ENCODE data around the gene SLC27A1. TPM values are rescaled to one million over a fixed set of nuclear protein-coding genes. Genes with fewer than 3 reads are reported as not detected.
"Not testable (repeated sequence)": the region's sequence is repeated elsewhere in the genome, so short reads cannot be mapped to it uniquely, and the experiment has no call there.

The SLC27A1 gene
- polyA plus RNA-seq, 4 donors, result 10.7 to 24.7 (median 19.1) TPM

DNA sequence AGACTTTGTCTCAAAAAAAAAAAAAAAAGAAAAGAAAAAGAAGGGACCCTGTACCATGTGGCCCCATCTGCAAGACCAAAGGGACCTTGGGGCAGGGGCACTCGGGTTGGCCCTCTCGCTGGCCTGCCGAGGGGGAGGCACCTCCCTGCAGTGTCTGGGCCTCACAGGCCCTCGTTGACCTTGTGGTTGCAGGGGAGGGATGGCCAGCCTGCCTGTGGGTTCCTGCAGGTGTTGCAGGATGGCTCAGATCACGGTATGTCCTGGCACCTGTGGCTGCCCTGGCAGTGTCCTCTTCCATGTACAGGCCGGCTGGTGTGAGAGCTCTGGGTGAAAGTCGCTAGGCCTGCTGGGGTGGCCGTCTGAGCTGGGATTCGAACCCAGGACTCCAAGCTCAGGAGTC lies 36.4 kb downstream of the SLC27A1 start:
- DNase-seq (ENCODE audit: low read depth in 4 of 4, low spot score in 2 of 4), result no peak

DNA sequence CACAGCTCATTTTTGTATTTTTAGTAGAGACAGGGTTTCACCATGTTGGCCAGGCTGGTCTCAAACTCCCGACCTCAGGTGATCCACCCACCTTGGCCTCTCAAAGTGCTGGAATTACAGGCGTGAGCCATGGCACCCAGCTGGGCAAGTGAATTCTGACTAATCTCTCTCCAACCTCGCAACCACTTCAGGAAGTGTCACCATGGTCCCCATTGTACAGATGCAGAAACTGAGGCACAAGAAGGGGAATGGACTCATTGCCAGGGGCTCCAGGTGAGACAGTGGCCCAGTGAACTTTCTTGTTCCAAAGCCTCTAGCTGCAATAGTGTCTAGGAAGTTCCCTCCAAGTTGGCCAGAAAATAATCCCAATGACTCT lies 38.2 kb downstream of the SLC27A1 start:
- DNase-seq (ENCODE audit: low read depth in 4 of 4, low spot score in 2 of 4), result not testable (repeated sequence)

GRCh38 chr19:17510220-17510993 lies 40.1 kb downstream of the SLC27A1 start:
- no peak for DNase-seq (ENCODE audit: low read depth in 4 of 4, low spot score in 2 of 4)

DNA sequence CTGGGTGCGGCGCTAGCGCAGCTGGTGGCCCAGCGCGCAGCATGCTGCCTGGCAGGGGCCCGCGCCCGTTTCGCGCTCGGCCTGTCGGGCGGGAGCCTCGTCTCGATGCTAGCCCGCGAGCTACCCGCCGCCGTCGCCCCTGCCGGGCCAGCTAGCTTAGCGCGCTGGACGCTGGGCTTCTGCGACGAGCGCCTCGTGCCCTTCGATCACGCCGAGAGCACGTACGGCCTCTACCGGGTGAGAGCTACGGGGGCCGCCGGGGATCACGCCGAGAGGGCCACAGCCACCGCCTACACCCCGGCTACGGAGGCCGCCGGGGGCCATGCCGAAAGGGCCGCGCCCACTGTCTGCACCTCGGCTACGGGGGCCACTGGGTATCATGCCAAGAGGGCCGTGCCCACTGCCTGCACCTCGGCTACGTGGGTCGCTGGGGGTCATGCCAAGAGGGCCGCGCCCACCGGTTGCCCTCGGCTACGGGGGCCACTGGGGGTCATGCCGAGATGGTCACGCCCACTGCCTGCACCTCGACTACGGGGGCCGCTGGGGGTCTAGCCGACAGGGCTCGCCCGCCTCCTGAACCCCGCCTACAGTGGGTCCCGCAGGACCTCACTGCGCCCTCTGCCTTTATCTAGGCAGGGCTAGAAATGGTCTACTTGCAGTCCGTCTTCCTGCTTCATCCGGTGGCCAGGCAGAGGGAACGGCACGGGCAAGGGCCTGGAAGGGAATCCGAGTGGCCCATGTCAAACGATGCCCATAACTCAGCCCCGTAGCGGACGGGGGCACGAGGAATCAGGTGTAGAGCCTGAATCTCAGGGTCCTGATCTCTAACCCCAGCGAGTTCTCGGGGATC lies 41.6 kb downstream of the SLC27A1 start:
- peak; percentile 56 to 76 (median 72) for DNase-seq (ENCODE audit: low read depth in 4 of 4, low spot score in 2 of 4)

DNA sequence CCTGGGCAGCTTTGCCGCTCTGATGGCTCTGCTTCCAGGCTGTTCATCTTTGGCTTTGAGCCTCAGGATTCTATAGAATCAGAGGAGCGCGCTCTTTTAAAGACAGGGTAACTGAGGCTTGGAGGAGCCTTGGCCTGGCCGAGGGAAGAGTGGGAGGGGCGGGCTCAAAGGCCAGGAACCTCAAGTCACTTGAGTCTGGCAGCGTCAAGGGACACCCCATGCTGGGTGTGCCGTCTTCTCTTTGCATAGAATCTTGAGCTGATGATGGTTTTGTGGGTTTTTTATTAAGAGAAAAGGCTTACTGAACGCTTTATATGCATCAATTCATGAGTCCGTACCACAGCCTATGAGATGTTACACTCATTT lies 42.2 kb downstream of the SLC27A1 start:
- no peak for DNase-seq (ENCODE audit: low read depth in 4 of 4, low spot score in 2 of 4)

- no peak for DNase-seq (ENCODE audit: low read depth in 4 of 4, low spot score in 2 of 4)
Measured at GRCh38 chr19:17515408-17516149, 45.3 kb downstream of the SLC27A1 start.

GRCh38 chr19:17517898-17518297 lies 47.6 kb downstream of the SLC27A1 start:
- DNase-seq (ENCODE audit: low read depth in 4 of 4, low spot score in 2 of 4), result no peak

DNA sequence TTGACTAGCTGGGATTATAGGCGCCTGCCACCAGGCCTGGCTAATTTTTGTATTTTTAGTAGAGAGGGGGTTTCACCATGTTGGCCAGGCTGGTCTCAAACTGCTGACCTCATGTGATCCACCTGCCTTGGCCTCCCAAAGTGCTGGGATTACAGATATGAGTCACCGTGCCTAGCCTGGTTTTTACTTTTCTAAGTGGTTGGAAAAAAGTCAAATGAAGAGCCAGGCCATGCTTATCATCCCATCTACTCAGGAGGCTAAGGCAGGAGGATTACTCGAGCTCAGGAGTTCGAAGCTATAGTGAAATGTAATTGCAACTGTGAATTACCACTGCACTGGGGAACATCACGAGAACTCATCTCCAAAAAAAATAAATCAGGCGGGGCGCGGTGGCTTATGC lies 48.3 kb downstream of the SLC27A1 start:
- DNase-seq (ENCODE audit: low read depth in 4 of 4, low spot score in 2 of 4), result not testable (repeated sequence)

DNA sequence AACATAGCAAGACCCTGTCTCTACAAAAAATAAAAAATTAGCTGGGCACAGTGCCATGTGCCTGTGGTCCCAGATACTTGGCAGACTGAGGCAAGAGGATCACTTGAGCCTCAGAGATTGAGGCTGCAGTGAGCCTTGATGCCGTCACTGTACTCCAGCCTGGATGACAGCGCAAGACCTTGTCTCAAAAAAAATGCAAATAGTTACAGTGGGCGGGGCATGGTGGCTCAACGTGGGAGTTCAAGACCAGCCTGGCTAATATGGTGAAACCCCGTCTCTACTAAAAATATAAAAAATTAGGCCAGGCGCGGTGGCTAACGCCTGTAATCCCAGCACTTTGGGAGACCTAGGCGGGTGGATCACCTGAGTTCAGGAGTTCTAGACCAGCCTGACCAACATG lies 49.6 kb downstream of the SLC27A1 start:
- no peak for DNase-seq (ENCODE audit: low read depth in 4 of 4, low spot score in 2 of 4)

- no peak for DNase-seq (ENCODE audit: low read depth in 4 of 4, low spot score in 2 of 4)
Measured at GRCh38 chr19:17520865-17521264, 50.5 kb downstream of the SLC27A1 start.

DNA sequence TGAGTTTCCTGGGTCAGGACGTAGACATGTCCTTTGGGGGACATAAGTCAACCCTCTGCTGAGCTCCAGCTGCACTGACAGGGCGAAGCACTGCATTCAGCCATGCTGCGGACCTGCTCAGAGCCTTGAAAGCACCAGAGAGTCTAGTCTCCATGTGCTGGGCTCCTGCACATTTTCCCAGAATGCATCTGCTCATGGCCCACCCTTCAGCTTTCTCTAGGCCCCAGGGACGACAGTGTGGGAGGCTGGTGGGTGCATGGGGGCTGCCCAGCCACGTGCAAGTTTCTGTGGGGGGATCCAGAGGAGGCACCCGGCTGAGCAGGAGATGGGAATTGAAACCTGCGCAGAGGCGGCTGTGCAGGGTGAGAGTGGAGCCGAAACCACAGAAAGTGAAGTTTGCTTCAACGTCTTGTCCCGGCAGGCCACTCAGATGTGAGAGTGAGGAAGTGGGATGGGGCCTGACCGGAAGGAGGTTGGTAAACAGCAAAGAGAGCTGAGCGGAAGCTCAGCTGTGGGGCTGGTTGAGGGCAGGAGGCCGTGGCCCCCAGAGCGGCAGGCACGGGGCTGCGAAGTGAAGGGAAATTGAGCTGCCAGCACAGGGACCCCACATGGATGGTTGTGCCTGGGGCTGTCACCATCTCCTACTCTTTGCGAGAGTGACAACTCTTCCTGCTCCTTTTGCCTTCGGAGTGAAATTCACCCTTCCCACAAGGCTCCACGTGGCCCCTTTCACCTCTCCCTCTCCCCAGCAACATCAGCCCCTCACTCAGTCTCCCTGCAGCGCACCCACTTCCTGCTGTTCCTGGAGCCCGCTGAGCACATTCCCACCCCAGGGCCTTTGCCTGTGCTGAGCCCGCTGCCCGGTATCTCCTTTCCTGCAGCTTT lies 52.9 kb downstream of the SLC27A1 start:
- DNase-seq (ENCODE audit: low read depth in 4 of 4, low spot score in 2 of 4), result no peak

DNA sequence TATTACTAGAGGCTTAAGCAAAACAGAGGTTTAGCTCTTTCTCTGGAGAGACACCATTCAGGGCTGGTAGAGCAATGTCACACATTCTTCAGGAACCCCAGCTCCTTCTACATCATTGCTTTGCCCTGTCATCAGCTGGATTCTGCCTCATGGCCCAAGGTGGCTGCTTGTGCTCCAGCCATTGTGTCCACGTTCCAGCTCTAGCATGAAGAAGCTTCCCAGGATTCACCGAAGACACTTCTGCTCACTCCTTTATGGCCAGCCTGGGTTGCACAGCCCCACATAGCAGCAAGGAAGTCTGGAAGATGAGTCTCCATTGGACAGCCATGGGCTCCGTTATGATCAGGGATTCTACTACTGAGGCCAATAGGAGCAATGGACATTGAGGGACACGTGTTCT lies 54.3 kb downstream of the SLC27A1 start:
- DNase-seq (ENCODE audit: low read depth in 4 of 4, low spot score in 2 of 4), result no peak

DNA sequence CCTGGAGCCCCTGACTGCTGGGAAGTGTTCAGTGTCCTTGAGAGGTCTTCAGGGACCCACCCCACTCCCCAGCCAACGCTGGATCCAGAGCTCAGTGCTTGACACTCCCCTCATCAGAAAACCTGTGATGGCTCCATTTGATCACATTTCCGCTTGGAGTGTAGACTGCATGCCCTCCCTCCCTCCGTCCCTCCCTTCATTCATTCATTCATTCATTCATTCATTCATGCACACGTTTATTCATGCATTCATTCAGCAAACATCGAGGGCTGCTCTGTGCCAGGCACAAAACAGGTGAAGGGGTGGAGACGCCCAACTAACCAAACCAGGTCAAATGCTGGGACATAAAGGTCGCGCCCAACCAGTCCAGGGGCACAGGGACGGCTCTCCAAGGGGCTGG lies 54.8 kb downstream of the SLC27A1 start:
- no peak for DNase-seq (ENCODE audit: low read depth in 4 of 4, low spot score in 2 of 4)

GRCh38 chr19:17526922-17527321 lies 56.6 kb downstream of the SLC27A1 start:
- no peak for DNase-seq (ENCODE audit: low read depth in 4 of 4, low spot score in 2 of 4)

- no peak for DNase-seq (ENCODE audit: low read depth in 4 of 4, low spot score in 2 of 4)
Measured at GRCh38 chr19:17527326-17527725, 57.0 kb downstream of the SLC27A1 start.

GRCh38 chr19:17528610-17529009 lies 58.3 kb downstream of the SLC27A1 start:
- no peak for DNase-seq (ENCODE audit: low read depth in 4 of 4, low spot score in 2 of 4)

- DNase-seq (ENCODE audit: low read depth in 4 of 4, low spot score in 2 of 4), result no peak
Measured at GRCh38 chr19:17529239-17530158, 59.2 kb downstream of the SLC27A1 start.

GRCh38 chr19:17530586-17530985 lies 60.3 kb downstream of the SLC27A1 start:
- no peak for DNase-seq (ENCODE audit: low read depth in 4 of 4, low spot score in 2 of 4)

DNA sequence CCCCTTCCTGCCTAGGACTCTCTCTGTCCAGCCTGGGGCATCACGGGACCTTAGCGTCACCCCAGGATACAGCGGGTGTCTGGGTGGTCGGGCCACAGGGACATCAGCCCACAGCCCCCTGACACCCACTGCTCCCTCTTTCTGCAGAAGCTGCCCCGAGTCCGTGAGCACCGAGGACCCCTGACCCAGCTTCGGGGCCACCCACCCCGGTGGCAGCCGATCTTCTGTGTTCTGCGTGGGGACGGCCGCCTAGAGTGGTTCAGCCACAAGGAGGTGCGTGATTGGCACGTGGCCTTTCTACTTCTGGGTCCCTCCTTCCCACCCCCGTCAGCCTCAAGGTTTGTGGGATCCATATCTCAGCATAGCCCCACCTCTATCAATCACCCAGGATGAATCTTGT lies 61.8 kb downstream of the SLC27A1 start:
- no peak for DNase-seq (ENCODE audit: low read depth in 4 of 4, low spot score in 2 of 4)
